Epithelial cell of proximal tubule (primary cell): ENCODE data around the gene VCAN. TPM values are rescaled to one million over a fixed set of nuclear protein-coding genes. Genes with fewer than 3 reads are reported as not detected.

Source experiments
- DNase-seq: peaks from one replicate; pipeline ENCODE4 v3.0.0-alpha.2; 2011; ENCODE audit warnings: low read depth
- H3K4me3 ChIP-seq: 2 replicates; pipeline ENCODE4 v1.5.1; 2011; ENCODE audit warnings: low read depth, mild to moderate bottlenecking, low read length
- total RNA-seq: library from RNA; depleted of rRNA; stranded (reverse); fragments of >200 nt; gene quantifications from 2 replicates; pipeline ENCODE4 v1.2.3, GENCODE V29; 2015
- TF ChIP-seq, protein P1 (sequence below): conservative IDR thresholded peaks from 2 replicates; pipeline ENCODE4 v1.5.1; 2012; ENCODE audit warnings: low read depth, mild to moderate bottlenecking, low read length

Gene VCAN
- total RNA-seq, 1 donor from 2014 or later: 323 TPM

DNA sequence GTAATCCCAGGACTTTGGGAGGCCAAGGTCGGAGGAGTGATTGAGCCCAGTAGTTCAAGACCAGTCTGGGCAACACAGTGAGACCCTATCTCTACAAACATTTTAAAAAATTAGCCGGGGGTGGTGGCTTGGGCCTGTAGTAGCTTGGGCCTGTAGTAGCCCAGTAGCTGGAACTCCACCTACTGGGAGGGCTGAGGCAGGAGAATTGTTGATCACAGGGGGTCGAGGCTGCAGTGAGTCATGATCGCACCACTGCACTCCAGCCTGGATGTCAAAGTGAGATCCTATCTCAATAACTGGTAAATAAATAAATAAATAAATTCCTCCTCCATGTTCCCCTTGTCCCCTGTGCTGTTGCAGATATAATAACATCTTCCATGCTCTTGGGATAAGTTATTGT, 14.3 kb downstream of the VCAN start:
- no peak for DNase-seq
- TF ChIP-seq, protein P1, sequence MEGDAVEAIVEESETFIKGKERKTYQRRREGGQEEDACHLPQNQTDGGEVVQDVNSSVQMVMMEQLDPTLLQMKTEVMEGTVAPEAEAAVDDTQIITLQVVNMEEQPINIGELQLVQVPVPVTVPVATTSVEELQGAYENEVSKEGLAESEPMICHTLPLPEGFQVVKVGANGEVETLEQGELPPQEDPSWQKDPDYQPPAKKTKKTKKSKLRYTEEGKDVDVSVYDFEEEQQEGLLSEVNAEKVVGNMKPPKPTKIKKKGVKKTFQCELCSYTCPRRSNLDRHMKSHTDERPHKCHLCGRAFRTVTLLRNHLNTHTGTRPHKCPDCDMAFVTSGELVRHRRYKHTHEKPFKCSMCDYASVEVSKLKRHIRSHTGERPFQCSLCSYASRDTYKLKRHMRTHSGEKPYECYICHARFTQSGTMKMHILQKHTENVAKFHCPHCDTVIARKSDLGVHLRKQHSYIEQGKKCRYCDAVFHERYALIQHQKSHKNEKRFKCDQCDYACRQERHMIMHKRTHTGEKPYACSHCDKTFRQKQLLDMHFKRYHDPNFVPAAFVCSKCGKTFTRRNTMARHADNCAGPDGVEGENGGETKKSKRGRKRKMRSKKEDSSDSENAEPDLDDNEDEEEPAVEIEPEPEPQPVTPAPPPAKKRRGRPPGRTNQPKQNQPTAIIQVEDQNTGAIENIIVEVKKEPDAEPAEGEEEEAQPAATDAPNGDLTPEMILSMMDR: no peak

DNA sequence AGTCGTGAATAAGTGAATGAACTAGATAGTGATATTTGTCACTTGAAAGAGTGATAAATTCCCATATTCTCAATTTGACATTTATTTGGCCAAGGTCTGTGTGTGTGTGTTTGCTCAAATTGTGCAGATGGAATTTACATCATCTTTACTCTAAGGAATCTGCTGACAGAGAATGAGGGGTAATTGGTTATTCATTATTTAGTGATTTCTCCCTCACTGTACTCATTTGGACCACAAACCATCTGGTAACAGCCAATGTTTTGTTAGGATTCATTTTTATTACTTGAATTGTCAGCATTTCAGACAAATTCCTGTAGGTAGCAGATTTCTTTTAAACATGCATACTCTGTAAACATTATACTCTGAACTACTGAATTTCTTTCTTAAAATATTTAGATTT, 15.6 kb downstream of the VCAN start:
- TF ChIP-seq, protein P1: no peak
- H3K4me3 ChIP-seq: no peak overlapping the region
- no peak for DNase-seq

More for the DNA sequence above, 14.3 kb downstream of the VCAN start:
- H3K4me3 ChIP-seq: no peak overlapping the region

DNA sequence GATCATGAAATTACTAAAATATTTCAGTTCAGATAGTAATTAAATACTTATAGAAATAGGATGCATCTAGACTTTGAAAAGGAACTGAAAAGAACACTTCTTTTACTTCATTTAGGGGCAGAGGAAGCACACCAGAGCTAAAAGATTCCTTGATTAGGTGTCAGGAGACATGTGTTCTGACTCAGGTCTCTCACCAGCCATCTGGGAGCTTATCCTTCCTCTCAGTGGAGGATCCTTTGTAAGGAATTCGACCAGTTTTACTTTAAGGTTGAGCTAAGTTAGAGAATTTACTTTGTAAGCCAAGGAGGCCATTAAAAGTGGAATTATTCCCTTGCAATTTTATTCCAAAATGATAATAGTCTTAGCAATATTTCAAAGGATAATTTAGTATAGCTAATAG, 16.7 kb downstream of the VCAN start:
- TF ChIP-seq, protein P1: no peak
- no peak overlapping the region for H3K4me3 ChIP-seq
- no peak for DNase-seq

DNA sequence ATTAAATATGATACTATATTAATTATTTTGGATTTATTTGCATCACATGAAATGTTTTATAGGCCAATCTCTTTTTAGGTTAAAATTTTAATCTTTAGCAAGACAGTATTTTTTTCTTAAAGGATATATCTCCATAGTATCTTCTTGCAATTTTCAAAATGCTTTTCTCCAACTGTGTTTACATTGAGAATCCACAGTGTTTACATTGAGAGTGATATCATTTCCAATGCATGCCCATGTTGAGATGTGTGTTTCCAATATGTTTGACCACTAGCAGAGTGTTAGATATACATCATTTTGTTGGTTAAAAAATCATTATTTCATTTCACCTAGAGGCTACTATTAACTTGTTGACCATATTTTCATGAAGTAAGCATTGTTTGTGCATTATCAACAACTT, 17.3 kb downstream of the VCAN start:
- TF ChIP-seq, protein P1: no peak
- H3K4me3 ChIP-seq: no peak overlapping the region
- DNase-seq: no peak

- TF ChIP-seq, protein P1: no peak
- no peak for DNase-seq
- H3K4me3 ChIP-seq: no peak overlapping the region
Measured at GRCh38 chr5:83490203-83490602, 18.7 kb downstream of the VCAN start.

DNA sequence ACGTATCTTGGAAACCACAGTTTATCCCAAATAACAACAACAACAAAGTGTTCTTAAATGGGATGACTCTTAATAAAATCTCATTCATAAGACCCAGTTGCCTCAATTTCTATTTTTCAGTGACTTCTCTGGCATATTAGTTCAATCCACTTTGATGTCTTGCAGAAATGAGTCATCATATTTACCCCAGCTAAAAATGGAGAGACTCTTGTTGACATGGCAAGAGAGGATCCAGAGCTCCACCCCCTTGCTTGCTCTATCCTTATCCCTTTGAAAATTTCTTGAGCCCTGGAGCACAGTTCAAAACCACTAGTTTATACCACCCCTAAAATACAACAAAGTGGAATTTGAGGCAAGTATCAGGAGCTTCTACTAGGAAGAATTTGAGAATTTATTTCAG, 20.8 kb downstream of the VCAN start:
- no peak for DNase-seq
- TF ChIP-seq, protein P1: no peak

DNA sequence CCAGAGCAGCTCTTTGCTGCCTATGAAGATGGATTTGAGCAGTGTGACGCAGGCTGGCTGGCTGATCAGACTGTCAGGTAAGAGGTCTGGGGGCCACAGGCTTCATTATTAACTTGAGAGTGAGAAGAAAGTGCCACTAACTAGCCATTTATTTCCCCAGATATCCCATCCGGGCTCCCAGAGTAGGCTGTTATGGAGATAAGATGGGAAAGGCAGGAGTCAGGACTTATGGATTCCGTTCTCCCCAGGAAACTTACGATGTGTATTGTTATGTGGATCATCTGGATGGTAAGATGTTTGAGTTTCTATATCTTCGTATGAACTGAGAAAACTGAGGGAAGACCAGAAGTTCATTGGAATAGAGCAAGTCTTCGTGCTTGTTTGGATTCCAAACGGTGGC, 22.1 kb downstream of the VCAN start:
- DNase-seq: no peak
- no peak overlapping the region for H3K4me3 ChIP-seq
- TF ChIP-seq, protein P1: no peak

More for the DNA sequence above, 20.8 kb downstream of the VCAN start:
- no peak overlapping the region for H3K4me3 ChIP-seq
